A549 (cell line): Measurements from ENCODE around the gene AKT1S1. TPM values are rescaled to one million over a fixed set of nuclear protein-coding genes. Genes with fewer than 3 reads are reported as not detected.
A peak's percentile ranks its signal among the peaks of the same experiment; 100 is the strongest.

Source experiments
- ATOH8 ChIP-seq: fragments of 250-450 bp; sonication (Bioruptor Pico); IDR thresholded peaks from 2 replicates; pipeline ENCODE4 v1.5.0; 2020; ENCODE audit warnings: low read depth, mild to moderate bottlenecking, moderate library complexity
- BCL3 ChIP-seq: fragments of >200 bp; sonication (Bioruptor Twin); formaldehyde crosslinking; IDR thresholded peaks from 3 replicates; pipeline ENCODE4 v1.6.1; 2016
- BHLHE40 ChIP-seq: IDR thresholded peaks from 2 replicates; pipeline ENCODE4 v1.6.1; 2012; ENCODE audit warnings: low read depth, low read length, inconsistent platforms
- CBX2 ChIP-seq: fragments of 200-600 bp; sonication (generic); IDR thresholded peaks from 2 replicates; pipeline ENCODE4 v1.6.1; 2016; ENCODE audit warnings: low read depth, mild to moderate bottlenecking, borderline replicate concordance
- CHD2 ChIP-seq: fragments of 150-350 bp; IDR thresholded peaks from 2 replicates; pipeline ENCODE4 v1.6.1; 2014; ENCODE audit warnings: low read length; ENCODE audit not compliant: partially characterized antibody
- CHD4 ChIP-seq: fragments of 200-600 bp; sonication (generic); IDR thresholded peaks from 2 replicates; pipeline ENCODE4 v1.6.1; 2016; ENCODE audit warnings: antibody characterized with exemption, mild to moderate bottlenecking, borderline replicate concordance
- CTCF ChIP-seq: fragments of >200 bp; sonication (Bioruptor Twin); formaldehyde crosslinking; IDR thresholded peaks from 3 replicates; pipeline ENCODE4 v1.5.1; 2016
- E2F6 ChIP-seq: IDR thresholded peaks from 2 replicates; pipeline ENCODE4 v1.6.1; 2012; ENCODE audit warnings: low read depth, borderline replicate concordance
- EHF ChIP-seq: fragments of 250-450 bp; sonication (Bioruptor Pico); IDR thresholded peaks from 2 replicates; pipeline ENCODE4 v1.5.0; 2020; ENCODE audit warnings: mild to moderate bottlenecking
- EHMT2 ChIP-seq: fragments of 200-600 bp; sonication (generic); IDR thresholded peaks from 2 replicates; pipeline ENCODE4 v1.6.1; 2016; ENCODE audit warnings: antibody characterized with exemption, low read depth, mild to moderate bottlenecking, moderate library complexity
- ESRRA ChIP-seq: fragments of 150-350 bp; IDR thresholded peaks from 2 replicates; pipeline ENCODE4 v1.6.1; 2014; ENCODE audit warnings: mild to moderate bottlenecking, low read length, borderline replicate concordance
- FOXS1 ChIP-seq: fragments of 250-450 bp; sonication (Bioruptor Pico); IDR thresholded peaks from 2 replicates; pipeline ENCODE4 v1.5.0; 2020; ENCODE audit warnings: mild to moderate bottlenecking, moderate library complexity
- HDAC2 ChIP-seq: fragments of 200-600 bp; sonication (generic); IDR thresholded peaks from 2 replicates; pipeline ENCODE4 v1.6.1; 2016
- HEYL ChIP-seq: fragments of 250-450 bp; sonication (Bioruptor Pico); IDR thresholded peaks from 2 replicates; pipeline ENCODE4 v1.8.0; 2021; ENCODE audit warnings: mild to moderate bottlenecking, moderate library complexity
- HOXA7 ChIP-seq: fragments of 250-450 bp; sonication (Bioruptor Pico); IDR thresholded peaks from 2 replicates; pipeline ENCODE4 v1.5.0; 2020; ENCODE audit warnings: mild to moderate bottlenecking, moderate library complexity
- HOXB5 ChIP-seq: fragments of 250-450 bp; sonication (Bioruptor Pico); IDR thresholded peaks from 2 replicates; pipeline ENCODE4 v1.5.0; 2020; ENCODE audit warnings: mild to moderate bottlenecking, moderate library complexity
- KDM5A ChIP-seq: fragments of 200-600 bp; sonication (generic); IDR thresholded peaks from 2 replicates; pipeline ENCODE4 v1.6.1; 2016; ENCODE audit warnings: antibody characterized with exemption, mild to moderate bottlenecking
- MAX ChIP-seq: IDR thresholded peaks from 2 replicates; pipeline ENCODE4 v1.6.1; 2012
- MAZ ChIP-seq: fragments of 150-350 bp; IDR thresholded peaks from 2 replicates; pipeline ENCODE4 v1.6.1; 2014; ENCODE audit warnings: antibody characterized with exemption, low read depth, low read length, borderline replicate concordance
- MYC ChIP-seq: IDR thresholded peaks from 2 replicates; pipeline ENCODE4 v1.6.1; 2012; ENCODE audit warnings: mild to moderate bottlenecking, inconsistent platforms, low read length, improper control_type of control experiment, borderline replicate concordance
- NFE2L2 ChIP-seq: fragments of 150-350 bp; conservative IDR thresholded peaks from 2 replicates; pipeline ENCODE4 v1.6.1; 2014; ENCODE audit warnings: low read length
- PBX3 ChIP-seq: IDR thresholded peaks from 2 replicates; pipeline ENCODE4 v1.6.1; 2012
- PHF8 ChIP-seq: fragments of 200-600 bp; sonication (generic); IDR thresholded peaks from 2 replicates; pipeline ENCODE4 v1.6.1; 2016; ENCODE audit warnings: low read depth, mild to moderate bottlenecking, antibody characterized with exemption, moderate library complexity, borderline replicate concordance
- POLR2A ChIP-seq: IDR thresholded peaks from 2 replicates; pipeline ENCODE4 v1.6.1; 2012; ENCODE audit warnings: mild to moderate bottlenecking, low read length
- POLR2AphosphoS2 ChIP-seq: conservative IDR thresholded peaks from 2 replicates; pipeline ENCODE4 v1.6.1; 2012; ENCODE audit warnings: low read length, improper control_type of control experiment, inconsistent platforms
- RAD21 ChIP-seq, 2 experiments: fragments of >200 bp in 1 of 2; sonication (Bioruptor Twin) in 1 of 2; formaldehyde crosslinking in 1 of 2; IDR thresholded peaks in 1 of 2; conservative IDR thresholded peaks in 1 of 2; 2 replicates in 1 of 2; 3 replicates in 1 of 2; pipeline ENCODE4 v1.6.1; 2012 to 2018; ENCODE audit warnings: inconsistent platforms in 1 of 2
- RARB ChIP-seq: fragments of 250-450 bp; sonication (Bioruptor Pico); IDR thresholded peaks from 2 replicates; pipeline ENCODE4 v1.8.0; 2021; ENCODE audit warnings: mild to moderate bottlenecking, moderate library complexity
- RFX5 ChIP-seq: fragments of 450-650 bp; IDR thresholded peaks from 2 replicates; pipeline ENCODE4 v1.7.1; 2014; ENCODE audit warnings: antibody characterized with exemption, mild to moderate bottlenecking, moderate library complexity
- RNF2 ChIP-seq: fragments of 200-600 bp; sonication (generic); IDR thresholded peaks from 2 replicates; pipeline ENCODE4 v1.6.1; 2016; ENCODE audit warnings: low read depth, mild to moderate bottlenecking, antibody characterized with exemption, moderate library complexity, borderline replicate concordance
- SMC3 ChIP-seq: fragments of >200 bp; sonication (Bioruptor Twin); formaldehyde crosslinking; IDR thresholded peaks from 3 replicates; pipeline ENCODE4 v1.6.1; 2018; ENCODE audit warnings: inconsistent platforms
- SREBF2 ChIP-seq: fragments of 450-650 bp; IDR thresholded peaks from 2 replicates; pipeline ENCODE4 v1.6.1; 2014; ENCODE audit warnings: mild to moderate bottlenecking, moderate library complexity
- TFCP2L1 ChIP-seq: fragments of 250-450 bp; sonication (Bioruptor Pico); IDR thresholded peaks from 2 replicates; pipeline ENCODE4 v1.5.0; 2021; ENCODE audit warnings: mild to moderate bottlenecking
- TP53 ChIP-seq: fragments of 250-450 bp; sonication (Bioruptor Pico); IDR thresholded peaks from 2 replicates; pipeline ENCODE4 v1.5.0; 2021; ENCODE audit warnings: mild to moderate bottlenecking, moderate library complexity
- ZC3H11A ChIP-seq: fragments of 450-650 bp; IDR thresholded peaks from 2 replicates; pipeline ENCODE4 v1.6.1; 2014; ENCODE audit warnings: antibody characterized with exemption, mild to moderate bottlenecking
- ZNF302 ChIP-seq: fragments of 250-450 bp; sonication (Bioruptor Pico); IDR thresholded peaks from 2 replicates; pipeline ENCODE4 v1.9.0; 2021; ENCODE audit warnings: inconsistent platforms, mild to moderate bottlenecking, moderate library complexity
- ZSCAN20 ChIP-seq: fragments of 250-450 bp; sonication (Bioruptor Pico); IDR thresholded peaks from 2 replicates; pipeline ENCODE4 v1.8.0; 2022; ENCODE audit warnings: mild to moderate bottlenecking, moderate library complexity
- polyA plus RNA-seq, 4 experiments: library from polyadenylated mRNA; depleted of rRNA in 3 of 4; stranded (reverse); fragments of >200 nt; fragmentation: RNase III in 1 of 4; extraction: RNeasy Plus Mini Kit Qiagen cat#74134 plus additional on column Dnase treatment in 1 of 4; gene quantifications; 2 replicates in 3 of 4; 3 replicates in 1 of 4; pipeline ENCODE4 v1.2.3, GENCODE V29; 2011 to 2017

The AKT1S1 gene
- polyA plus RNA-seq, 2 of the 4 experiments (the other 2 are of a cell fraction), result 39.2 to 75.9 TPM

- TF ChIP-seq PBX3 (peak; percentile 49; the same call in 1 of the 2 replicates), CTCF (no peak), HOXB5 (CRISPR knock-in tag) (no peak), ZNF302 (CRISPR knock-in tag) (no peak), FOXS1 (CRISPR knock-in tag) (no peak), MYC (no peak; the same call in 1 of the 2 replicates), ATOH8 (CRISPR knock-in tag) (no peak), POLR2A (peak; percentile 44), SREBF2 (no peak), ESRRA (no peak), BCL3 (0 out of 3 replicates have a peak, but pooled peaks have one; percentile 51), HOXA7 (CRISPR knock-in tag) (no peak), MAZ (no peak; the same call in 1 of the 2 replicates), PHF8 (peak; percentile 89), NFE2L2 (no peak), CBX2 (no peak), EHF (CRISPR knock-in tag) (no peak), TP53 (CRISPR knock-in tag) (no peak), EHMT2 (no peak), CHD4 (no peak; the same call in 1 of the 2 replicates), RFX5 (peak; percentile 40; the same call in 1 of the 2 replicates), KDM5A (no peak), SMC3 (no peak), TFCP2L1 (CRISPR knock-in tag) (0 out of 2 replicates have a peak, but pooled peaks have one; percentile 53), E2F6 (peak; percentile 65), RARB (CRISPR knock-in tag) (no peak), MAX (peak; percentile 66), ZSCAN20 (CRISPR knock-in tag) (no peak), HEYL (CRISPR knock-in tag) (no peak), ZC3H11A (no peak), RNF2 (no peak), CHD2 (no peak), POLR2AphosphoS2 (no peak), RAD21 (conservative IDR thresholded peaks at IDR 0.05 in 1 of 2, IDR thresholded peaks at IDR 0.05 in 1 of 2) (no peak; a peak in 1 of 5 replicates), BHLHE40 (peak; percentile 89), HDAC2 (no peak)
These were observed 26.4 kb downstream of the AKT1S1 start, which contains the start of gene PTOV1 (continued) for GRCh38 chr19:49850487-49851342.
